Measurements from ENCODE around the gene BBX.

The BBX gene

DNA sequence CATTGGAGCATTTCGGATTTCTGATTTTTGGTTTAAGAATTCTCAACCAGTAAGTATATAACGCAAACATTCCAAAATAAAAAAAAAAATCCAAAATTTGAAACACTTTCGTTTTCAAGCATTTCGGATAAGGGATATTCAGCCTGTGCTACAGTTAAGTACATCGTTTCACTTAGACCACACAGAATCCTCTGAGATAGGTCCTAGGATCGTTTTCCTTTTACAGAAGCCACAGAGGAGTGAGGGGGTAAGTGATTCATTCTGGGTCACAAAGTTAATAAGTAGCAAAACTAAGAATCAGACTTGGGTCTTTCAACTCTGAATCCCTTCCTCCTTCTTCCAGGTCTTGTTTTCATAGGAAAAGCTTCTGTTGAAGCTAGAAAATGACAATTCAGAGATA, 249.3 kb downstream of the BBX start:
- TF ChIP-seq ARNTL (CRISPR knock-in tag; IDR thresholded peaks at IDR 0.05; ENCODE audit: borderline replicate concordance, low read depth) (no peak), TCF4 (CRISPR knock-in tag; IDR thresholded peaks at IDR 0.05; ENCODE audit: borderline replicate concordance) (no peak), ZNF70 (CRISPR knock-in tag; IDR thresholded peaks at IDR 0.05) (no peak), TOX (CRISPR knock-in tag; IDR thresholded peaks at IDR 0.05; ENCODE audit: borderline replicate concordance) (no peak), BACH2 (CRISPR knock-in tag; IDR thresholded peaks at IDR 0.05; ENCODE audit: borderline replicate concordance) (no peak), ZFP3 (CRISPR knock-in tag; IDR thresholded peaks at IDR 0.05) (no peak), ZC3H10 (CRISPR knock-in tag; IDR thresholded peaks at IDR 0.05) (no peak), CSDC2 (CRISPR knock-in tag; IDR thresholded peaks at IDR 0.05) (no peak), GLIS3 (CRISPR knock-in tag; IDR thresholded peaks at IDR 0.05) (no peak), PPARA (CRISPR knock-in tag; IDR thresholded peaks at IDR 0.05; ENCODE audit: borderline replicate concordance) (no peak), OSR1 (CRISPR knock-in tag; IDR thresholded peaks at IDR 0.05) (no peak), RARB (CRISPR knock-in tag; IDR thresholded peaks at IDR 0.05) (no peak)
- TF ChIP-seq, protein P1, sequence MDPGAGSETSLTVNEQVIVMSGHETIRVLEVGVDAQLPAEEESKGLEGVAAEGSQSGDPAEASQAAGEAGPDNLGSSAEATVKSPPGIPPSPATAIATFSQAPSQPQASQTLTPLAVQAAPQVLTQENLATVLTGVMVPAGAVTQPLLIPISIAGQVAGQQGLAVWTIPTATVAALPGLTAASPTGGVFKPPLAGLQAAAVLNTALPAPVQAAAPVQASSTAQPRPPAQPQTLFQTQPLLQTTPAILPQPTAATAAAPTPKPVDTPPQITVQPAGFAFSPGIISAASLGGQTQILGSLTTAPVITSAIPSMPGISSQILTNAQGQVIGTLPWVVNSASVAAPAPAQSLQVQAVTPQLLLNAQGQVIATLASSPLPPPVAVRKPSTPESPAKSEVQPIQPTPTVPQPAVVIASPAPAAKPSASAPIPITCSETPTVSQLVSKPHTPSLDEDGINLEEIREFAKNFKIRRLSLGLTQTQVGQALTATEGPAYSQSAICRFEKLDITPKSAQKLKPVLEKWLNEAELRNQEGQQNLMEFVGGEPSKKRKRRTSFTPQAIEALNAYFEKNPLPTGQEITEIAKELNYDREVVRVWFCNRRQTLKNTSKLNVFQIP (CRISPR knock-in tag; IDR thresholded peaks at IDR 0.05; ENCODE audit: borderline replicate concordance, low read depth) = no peak
- TF ChIP-seq, protein P2, sequence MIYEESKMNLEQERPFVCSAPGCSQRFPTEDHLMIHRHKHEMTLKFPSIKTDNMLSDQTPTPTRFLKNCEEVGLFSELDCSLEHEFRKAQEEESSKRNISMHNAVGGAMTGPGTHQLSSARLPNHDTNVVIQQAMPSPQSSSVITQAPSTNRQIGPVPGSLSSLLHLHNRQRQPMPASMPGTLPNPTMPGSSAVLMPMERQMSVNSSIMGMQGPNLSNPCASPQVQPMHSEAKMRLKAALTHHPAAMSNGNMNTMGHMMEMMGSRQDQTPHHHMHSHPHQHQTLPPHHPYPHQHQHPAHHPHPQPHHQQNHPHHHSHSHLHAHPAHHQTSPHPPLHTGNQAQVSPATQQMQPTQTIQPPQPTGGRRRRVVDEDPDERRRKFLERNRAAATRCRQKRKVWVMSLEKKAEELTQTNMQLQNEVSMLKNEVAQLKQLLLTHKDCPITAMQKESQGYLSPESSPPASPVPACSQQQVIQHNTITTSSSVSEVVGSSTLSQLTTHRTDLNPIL (CRISPR knock-in tag; IDR thresholded peaks at IDR 0.05; ENCODE audit: low read depth) = no peak
- TF ChIP-seq, protein P3, sequence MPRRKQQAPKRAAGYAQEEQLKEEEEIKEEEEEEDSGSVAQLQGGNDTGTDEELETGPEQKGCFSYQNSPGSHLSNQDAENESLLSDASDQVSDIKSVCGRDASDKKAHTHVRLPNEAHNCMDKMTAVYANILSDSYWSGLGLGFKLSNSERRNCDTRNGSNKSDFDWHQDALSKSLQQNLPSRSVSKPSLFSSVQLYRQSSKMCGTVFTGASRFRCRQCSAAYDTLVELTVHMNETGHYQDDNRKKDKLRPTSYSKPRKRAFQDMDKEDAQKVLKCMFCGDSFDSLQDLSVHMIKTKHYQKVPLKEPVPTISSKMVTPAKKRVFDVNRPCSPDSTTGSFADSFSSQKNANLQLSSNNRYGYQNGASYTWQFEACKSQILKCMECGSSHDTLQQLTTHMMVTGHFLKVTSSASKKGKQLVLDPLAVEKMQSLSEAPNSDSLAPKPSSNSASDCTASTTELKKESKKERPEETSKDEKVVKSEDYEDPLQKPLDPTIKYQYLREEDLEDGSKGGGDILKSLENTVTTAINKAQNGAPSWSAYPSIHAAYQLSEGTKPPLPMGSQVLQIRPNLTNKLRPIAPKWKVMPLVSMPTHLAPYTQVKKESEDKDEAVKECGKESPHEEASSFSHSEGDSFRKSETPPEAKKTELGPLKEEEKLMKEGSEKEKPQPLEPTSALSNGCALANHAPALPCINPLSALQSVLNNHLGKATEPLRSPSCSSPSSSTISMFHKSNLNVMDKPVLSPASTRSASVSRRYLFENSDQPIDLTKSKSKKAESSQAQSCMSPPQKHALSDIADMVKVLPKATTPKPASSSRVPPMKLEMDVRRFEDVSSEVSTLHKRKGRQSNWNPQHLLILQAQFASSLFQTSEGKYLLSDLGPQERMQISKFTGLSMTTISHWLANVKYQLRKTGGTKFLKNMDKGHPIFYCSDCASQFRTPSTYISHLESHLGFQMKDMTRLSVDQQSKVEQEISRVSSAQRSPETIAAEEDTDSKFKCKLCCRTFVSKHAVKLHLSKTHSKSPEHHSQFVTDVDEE (CRISPR knock-in tag; IDR thresholded peaks at IDR 0.05) = no peak
- no peak for ATAC-seq

DNA sequence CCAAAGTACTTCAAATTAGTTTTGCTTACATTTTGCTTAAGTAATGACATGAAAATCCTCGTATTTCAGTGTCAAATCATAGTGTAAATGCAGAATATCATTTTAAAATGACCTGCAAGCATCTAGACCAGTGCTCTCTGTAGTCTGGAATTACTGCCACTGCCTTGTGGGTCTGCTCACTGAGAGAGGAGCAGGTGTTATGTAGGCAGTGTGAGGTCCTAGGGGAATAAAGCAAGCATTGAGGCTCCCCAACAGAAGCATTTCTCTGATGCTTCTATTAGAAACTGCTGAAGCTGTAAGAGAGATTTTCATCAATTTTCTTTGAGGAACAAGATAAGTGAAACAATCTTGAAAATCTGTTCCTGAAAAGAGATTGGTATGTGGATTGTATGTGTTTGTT, 253.2 kb downstream of the BBX start:
- no peak for ATAC-seq
- TF ChIP-seq TOX (CRISPR knock-in tag; IDR thresholded peaks at IDR 0.05; ENCODE audit: borderline replicate concordance) (no peak), ZNF70 (CRISPR knock-in tag; IDR thresholded peaks at IDR 0.05) (no peak), ZFP30 (CRISPR knock-in tag; IDR thresholded peaks at IDR 0.05) (no peak), SNAI2 (CRISPR knock-in tag; IDR thresholded peaks at IDR 0.05) (no peak), BACH2 (CRISPR knock-in tag; IDR thresholded peaks at IDR 0.05; ENCODE audit: borderline replicate concordance) (no peak), GLIS3 (CRISPR knock-in tag; IDR thresholded peaks at IDR 0.05) (no peak), ZFP3 (CRISPR knock-in tag; IDR thresholded peaks at IDR 0.05) (no peak), RARB (CRISPR knock-in tag; IDR thresholded peaks at IDR 0.05) (no peak), TCF4 (CRISPR knock-in tag; IDR thresholded peaks at IDR 0.05; ENCODE audit: borderline replicate concordance) (no peak), ARNTL (CRISPR knock-in tag; IDR thresholded peaks at IDR 0.05; ENCODE audit: borderline replicate concordance, low read depth) (no peak), CSDC2 (CRISPR knock-in tag; IDR thresholded peaks at IDR 0.05) (no peak), ISL1 (CRISPR knock-in tag; IDR thresholded peaks at IDR 0.05) (no peak), ZC3H10 (CRISPR knock-in tag; IDR thresholded peaks at IDR 0.05) (no peak), ZNF8 (CRISPR knock-in tag; IDR thresholded peaks at IDR 0.05) (no peak), OSR1 (CRISPR knock-in tag; IDR thresholded peaks at IDR 0.05) (no peak)
- TF ChIP-seq, protein P3 (CRISPR knock-in tag; IDR thresholded peaks at IDR 0.05) = no peak
- TF ChIP-seq, protein P4, sequence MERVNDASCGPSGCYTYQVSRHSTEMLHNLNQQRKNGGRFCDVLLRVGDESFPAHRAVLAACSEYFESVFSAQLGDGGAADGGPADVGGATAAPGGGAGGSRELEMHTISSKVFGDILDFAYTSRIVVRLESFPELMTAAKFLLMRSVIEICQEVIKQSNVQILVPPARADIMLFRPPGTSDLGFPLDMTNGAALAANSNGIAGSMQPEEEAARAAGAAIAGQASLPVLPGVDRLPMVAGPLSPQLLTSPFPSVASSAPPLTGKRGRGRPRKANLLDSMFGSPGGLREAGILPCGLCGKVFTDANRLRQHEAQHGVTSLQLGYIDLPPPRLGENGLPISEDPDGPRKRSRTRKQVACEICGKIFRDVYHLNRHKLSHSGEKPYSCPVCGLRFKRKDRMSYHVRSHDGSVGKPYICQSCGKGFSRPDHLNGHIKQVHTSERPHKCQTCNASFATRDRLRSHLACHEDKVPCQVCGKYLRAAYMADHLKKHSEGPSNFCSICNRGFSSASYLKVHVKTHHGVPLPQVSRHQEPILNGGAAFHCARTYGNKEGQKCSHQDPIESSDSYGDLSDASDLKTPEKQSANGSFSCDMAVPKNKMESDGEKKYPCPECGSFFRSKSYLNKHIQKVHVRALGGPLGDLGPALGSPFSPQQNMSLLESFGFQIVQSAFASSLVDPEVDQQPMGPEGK (CRISPR knock-in tag; IDR thresholded peaks at IDR 0.05; ENCODE audit: borderline replicate concordance) = no peak
- TF ChIP-seq, protein P2 (CRISPR knock-in tag; IDR thresholded peaks at IDR 0.05; ENCODE audit: low read depth) = no peak
- TF ChIP-seq, protein P1 (CRISPR knock-in tag; IDR thresholded peaks at IDR 0.05; ENCODE audit: borderline replicate concordance, low read depth) = no peak
- TF ChIP-seq, protein P5, sequence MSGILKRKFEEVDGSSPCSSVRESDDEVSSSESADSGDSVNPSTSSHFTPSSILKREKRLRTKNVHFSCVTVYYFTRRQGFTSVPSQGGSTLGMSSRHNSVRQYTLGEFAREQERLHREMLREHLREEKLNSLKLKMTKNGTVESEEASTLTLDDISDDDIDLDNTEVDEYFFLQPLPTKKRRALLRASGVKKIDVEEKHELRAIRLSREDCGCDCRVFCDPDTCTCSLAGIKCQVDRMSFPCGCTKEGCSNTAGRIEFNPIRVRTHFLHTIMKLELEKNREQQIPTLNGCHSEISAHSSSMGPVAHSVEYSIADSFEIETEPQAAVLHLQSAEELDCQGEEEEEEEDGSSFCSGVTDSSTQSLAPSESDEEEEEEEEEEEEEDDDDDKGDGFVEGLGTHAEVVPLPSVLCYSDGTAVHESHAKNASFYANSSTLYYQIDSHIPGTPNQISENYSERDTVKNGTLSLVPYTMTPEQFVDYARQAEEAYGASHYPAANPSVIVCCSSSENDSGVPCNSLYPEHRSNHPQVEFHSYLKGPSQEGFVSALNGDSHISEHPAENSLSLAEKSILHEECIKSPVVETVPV (CRISPR knock-in tag; IDR thresholded peaks at IDR 0.05) = no peak

All from SK-N-SH treated with all-trans-retinoic acid at 6 μM for 48 hours (cell line).